ENCODE data around the gene PLXNA4. TPM values are rescaled to one million over a fixed set of nuclear protein-coding genes. Genes with fewer than 3 reads are reported as not detected.

PLXNA4 gene
- total and polyA plus RNA-seq, 2 experiments from 2014 or later: 0.08 to 0.80 TPM

DNA sequence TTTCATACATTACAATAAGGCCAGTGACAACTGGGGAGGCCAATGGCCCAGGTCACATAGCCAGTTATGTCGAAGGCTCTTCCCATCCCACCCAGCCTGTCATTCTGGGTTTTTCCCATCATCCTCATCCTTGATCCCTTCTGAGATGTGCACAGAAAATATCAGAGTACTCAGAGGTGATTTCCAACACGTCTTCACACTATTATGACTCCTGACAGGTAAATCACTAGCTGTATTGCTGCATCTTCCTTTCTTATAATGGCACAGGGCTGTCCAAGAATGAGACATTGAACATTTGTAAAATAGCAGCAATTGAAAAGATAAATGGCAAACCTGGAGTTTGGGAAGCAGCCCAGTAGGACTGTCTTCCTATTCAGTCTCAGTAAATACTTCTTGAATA, 159.9 kb downstream of the PLXNA4 start:
- Mint-ChIP-seq H3K27ac (no peak overlapping the region), H3K27me3 (ENCODE audit: insufficient read depth, low read depth, poor library complexity) (peaks cover 3% of the 10 kb centered on the region), H3K9me3 (peaks cover 5% of the 10 kb centered on the region; the same call in 2 of the 3 replicates), H3K36me3 (ENCODE audit: low read depth) (peaks cover 4% of the 10 kb centered on the region; the same call in 2 of the 3 replicates), H3K4me3 (no peak overlapping the region), H3K4me1 (peaks cover 12% of the 10 kb centered on the region)
- no peak for TF ChIP-seq NANOG (IDR thresholded peaks at IDR 0.05; ENCODE audit: borderline replicate concordance)
- TF ChIP-seq ZNF114 (CRISPR knock-in tag; IDR thresholded peaks at IDR 0.05): no peak
- no peak for TF ChIP-seq POLR2AphosphoS5 (IDR thresholded peaks at IDR 0.05; ENCODE audit: low read depth)
- no peak for TF ChIP-seq ZNF331 (CRISPR knock-in tag; IDR thresholded peaks at IDR 0.05; ENCODE audit: low read depth)
- TF ChIP-seq, protein P1, sequence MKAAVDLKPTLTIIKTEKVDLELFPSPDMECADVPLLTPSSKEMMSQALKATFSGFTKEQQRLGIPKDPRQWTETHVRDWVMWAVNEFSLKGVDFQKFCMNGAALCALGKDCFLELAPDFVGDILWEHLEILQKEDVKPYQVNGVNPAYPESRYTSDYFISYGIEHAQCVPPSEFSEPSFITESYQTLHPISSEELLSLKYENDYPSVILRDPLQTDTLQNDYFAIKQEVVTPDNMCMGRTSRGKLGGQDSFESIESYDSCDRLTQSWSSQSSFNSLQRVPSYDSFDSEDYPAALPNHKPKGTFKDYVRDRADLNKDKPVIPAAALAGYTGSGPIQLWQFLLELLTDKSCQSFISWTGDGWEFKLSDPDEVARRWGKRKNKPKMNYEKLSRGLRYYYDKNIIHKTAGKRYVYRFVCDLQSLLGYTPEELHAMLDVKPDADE (IDR thresholded peaks at IDR 0.05): no peak
- TF ChIP-seq EZH2 (IDR thresholded peaks at IDR 0.05; ENCODE audit: low read depth, unreplicated experiment): no peak
- no peak for TF ChIP-seq CREB1 (CRISPR knock-in tag; IDR thresholded peaks at IDR 0.05; ENCODE audit: low read depth)
- TF ChIP-seq JUNB (IDR thresholded peaks at IDR 0.05; ENCODE audit: unreplicated experiment): no peak
- TF ChIP-seq, protein P2, sequence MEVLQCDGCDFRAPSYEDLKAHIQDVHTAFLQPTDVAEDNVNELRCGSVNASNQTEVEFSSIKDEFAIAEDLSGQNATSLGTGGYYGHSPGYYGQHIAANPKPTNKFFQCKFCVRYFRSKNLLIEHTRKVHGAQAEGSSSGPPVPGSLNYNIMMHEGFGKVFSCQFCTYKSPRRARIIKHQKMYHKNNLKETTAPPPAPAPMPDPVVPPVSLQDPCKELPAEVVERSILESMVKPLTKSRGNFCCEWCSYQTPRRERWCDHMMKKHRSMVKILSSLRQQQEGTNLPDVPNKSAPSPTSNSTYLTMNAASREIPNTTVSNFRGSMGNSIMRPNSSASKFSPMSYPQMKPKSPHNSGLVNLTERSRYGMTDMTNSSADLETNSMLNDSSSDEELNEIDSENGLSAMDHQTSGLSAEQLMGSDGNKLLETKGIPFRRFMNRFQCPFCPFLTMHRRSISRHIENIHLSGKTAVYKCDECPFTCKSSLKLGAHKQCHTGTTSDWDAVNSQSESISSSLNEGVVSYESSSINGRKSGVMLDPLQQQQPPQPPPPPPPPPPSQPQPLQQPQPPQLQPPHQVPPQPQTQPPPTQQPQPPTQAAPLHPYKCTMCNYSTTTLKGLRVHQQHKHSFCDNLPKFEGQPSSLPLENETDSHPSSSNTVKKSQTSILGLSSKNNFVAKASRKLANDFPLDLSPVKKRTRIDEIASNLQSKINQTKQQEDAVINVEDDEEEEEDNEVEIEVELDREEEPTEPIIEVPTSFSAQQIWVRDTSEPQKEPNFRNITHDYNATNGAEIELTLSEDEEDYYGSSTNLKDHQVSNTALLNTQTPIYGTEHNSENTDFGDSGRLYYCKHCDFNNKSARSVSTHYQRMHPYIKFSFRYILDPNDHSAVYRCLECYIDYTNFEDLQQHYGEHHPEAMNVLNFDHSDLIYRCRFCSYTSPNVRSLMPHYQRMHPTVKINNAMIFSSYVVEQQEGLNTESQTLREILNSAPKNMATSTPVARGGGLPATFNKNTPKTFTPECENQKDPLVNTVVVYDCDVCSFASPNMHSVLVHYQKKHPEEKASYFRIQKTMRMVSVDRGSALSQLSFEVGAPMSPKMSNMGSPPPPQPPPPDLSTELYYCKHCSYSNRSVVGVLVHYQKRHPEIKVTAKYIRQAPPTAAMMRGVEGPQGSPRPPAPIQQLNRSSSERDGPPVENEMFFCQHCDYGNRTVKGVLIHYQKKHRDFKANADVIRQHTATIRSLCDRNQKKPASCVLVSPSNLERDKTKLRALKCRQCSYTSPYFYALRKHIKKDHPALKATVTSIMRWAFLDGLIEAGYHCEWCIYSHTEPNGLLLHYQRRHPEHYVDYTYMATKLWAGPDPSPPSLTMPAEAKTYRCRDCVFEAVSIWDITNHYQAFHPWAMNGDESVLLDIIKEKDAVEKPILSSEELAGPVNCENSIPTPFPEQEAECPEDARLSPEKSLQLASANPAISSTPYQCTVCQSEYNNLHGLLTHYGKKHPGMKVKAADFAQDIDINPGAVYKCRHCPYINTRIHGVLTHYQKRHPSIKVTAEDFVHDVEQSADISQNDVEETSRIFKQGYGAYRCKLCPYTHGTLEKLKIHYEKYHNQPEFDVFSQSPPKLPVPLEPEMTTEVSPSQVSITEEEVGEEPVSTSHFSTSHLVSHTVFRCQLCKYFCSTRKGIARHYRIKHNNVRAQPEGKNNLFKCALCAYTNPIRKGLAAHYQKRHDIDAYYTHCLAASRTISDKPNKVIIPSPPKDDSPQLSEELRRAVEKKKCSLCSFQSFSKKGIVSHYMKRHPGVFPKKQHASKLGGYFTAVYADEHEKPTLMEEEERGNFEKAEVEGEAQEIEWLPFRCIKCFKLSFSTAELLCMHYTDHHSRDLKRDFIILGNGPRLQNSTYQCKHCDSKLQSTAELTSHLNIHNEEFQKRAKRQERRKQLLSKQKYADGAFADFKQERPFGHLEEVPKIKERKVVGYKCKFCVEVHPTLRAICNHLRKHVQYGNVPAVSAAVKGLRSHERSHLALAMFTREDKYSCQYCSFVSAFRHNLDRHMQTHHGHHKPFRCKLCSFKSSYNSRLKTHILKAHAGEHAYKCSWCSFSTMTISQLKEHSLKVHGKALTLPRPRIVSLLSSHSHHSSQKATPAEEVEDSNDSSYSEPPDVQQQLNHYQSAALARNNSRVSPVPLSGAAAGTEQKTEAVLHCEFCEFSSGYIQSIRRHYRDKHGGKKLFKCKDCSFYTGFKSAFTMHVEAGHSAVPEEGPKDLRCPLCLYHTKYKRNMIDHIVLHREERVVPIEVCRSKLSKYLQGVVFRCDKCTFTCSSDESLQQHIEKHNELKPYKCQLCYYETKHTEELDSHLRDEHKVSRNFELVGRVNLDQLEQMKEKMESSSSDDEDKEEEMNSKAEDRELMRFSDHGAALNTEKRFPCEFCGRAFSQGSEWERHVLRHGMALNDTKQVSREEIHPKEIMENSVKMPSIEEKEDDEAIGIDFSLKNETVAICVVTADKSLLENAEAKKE (CRISPR knock-in tag; IDR thresholded peaks at IDR 0.05): no peak
- TF ChIP-seq, protein P3, sequence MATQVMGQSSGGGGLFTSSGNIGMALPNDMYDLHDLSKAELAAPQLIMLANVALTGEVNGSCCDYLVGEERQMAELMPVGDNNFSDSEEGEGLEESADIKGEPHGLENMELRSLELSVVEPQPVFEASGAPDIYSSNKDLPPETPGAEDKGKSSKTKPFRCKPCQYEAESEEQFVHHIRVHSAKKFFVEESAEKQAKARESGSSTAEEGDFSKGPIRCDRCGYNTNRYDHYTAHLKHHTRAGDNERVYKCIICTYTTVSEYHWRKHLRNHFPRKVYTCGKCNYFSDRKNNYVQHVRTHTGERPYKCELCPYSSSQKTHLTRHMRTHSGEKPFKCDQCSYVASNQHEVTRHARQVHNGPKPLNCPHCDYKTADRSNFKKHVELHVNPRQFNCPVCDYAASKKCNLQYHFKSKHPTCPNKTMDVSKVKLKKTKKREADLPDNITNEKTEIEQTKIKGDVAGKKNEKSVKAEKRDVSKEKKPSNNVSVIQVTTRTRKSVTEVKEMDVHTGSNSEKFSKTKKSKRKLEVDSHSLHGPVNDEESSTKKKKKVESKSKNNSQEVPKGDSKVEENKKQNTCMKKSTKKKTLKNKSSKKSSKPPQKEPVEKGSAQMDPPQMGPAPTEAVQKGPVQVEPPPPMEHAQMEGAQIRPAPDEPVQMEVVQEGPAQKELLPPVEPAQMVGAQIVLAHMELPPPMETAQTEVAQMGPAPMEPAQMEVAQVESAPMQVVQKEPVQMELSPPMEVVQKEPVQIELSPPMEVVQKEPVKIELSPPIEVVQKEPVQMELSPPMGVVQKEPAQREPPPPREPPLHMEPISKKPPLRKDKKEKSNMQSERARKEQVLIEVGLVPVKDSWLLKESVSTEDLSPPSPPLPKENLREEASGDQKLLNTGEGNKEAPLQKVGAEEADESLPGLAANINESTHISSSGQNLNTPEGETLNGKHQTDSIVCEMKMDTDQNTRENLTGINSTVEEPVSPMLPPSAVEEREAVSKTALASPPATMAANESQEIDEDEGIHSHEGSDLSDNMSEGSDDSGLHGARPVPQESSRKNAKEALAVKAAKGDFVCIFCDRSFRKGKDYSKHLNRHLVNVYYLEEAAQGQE (IDR thresholded peaks at IDR 0.05; ENCODE audit: unreplicated experiment): no peak
- TF ChIP-seq STAT1 (IDR thresholded peaks at IDR 0.05; ENCODE audit: unreplicated experiment): no peak
- TF ChIP-seq EZH2phosphoT487 (IDR thresholded peaks at IDR 0.05; ENCODE audit: unreplicated experiment): no peak
- no peak for DNase-seq (ENCODE audit: low spot score)
- no peaks in the 10 kb centered on the region for H3K36me3 ChIP-seq (ENCODE audit: insufficient read depth)
- no peak overlapping the region for H2AFZ ChIP-seq
- no peaks in the 10 kb centered on the region for H3F3A ChIP-seq (replicated peaks; ENCODE audit: low read depth)
- H3K79me2 ChIP-seq (replicated peaks; ENCODE audit: insufficient read depth): no peaks in the 10 kb centered on the region
- ATAC-seq: no peak
- no peak overlapping the region for H3K4me3 ChIP-seq
- H3K27ac ChIP-seq (ENCODE audit: low read depth): no peak overlapping the region
- H3K4me1 ChIP-seq (ENCODE audit: insufficient read depth): no peaks in the 10 kb centered on the region
- no peaks in the 10 kb centered on the region for H3K27me3 ChIP-seq (ENCODE audit: insufficient read depth)
- no peak overlapping the region for H3K4me2 ChIP-seq
- no peaks in the 10 kb centered on the region for H3K9me2 ChIP-seq (ENCODE audit: insufficient read depth)
- no peaks in the 10 kb centered on the region for H4K20me1 ChIP-seq (replicated peaks; ENCODE audit: insufficient read depth)

Measured in GM23338 (cell line).